Ishikawa (cell line): ENCODE results near the gene C5.

Experiments used
- CEBPB ChIP-seq: IDR thresholded peaks from 2 replicates; pipeline ENCODE4 v1.6.1; 2012
- CREB1 ChIP-seq: IDR thresholded peaks from 2 replicates; pipeline ENCODE4 v1.6.1; 2012; ENCODE audit warnings: low read depth
- EGR1 ChIP-seq: IDR thresholded peaks from 2 replicates; pipeline ENCODE4 v1.6.1; 2012
- EP300 ChIP-seq: IDR thresholded peaks from 2 replicates; pipeline ENCODE4 v1.6.1; 2012; ENCODE audit warnings: borderline replicate concordance
- FOXM1 ChIP-seq: IDR thresholded peaks from 2 replicates; pipeline ENCODE4 v1.6.1; 2012; ENCODE audit warnings: low read depth, borderline replicate concordance
- MAX ChIP-seq: IDR thresholded peaks from 2 replicates; pipeline ENCODE4 v1.6.1; 2012
- NFIC ChIP-seq: IDR thresholded peaks from 2 replicates; pipeline ENCODE4 v1.6.1; 2012
- RAD21 ChIP-seq: IDR thresholded peaks from 2 replicates; pipeline ENCODE4 v1.6.1; 2012; ENCODE audit warnings: low read depth
- REST ChIP-seq: IDR thresholded peaks from 2 replicates; pipeline ENCODE4 v1.6.1; 2012; ENCODE audit warnings: low read depth, mild to moderate bottlenecking
- TAF1 ChIP-seq: IDR thresholded peaks from 2 replicates; pipeline ENCODE4 v1.6.1; 2012; ENCODE audit warnings: low read depth, mild to moderate bottlenecking
- TCF12 ChIP-seq: IDR thresholded peaks from 2 replicates; pipeline ENCODE4 v1.6.1; 2012; ENCODE audit warnings: low read depth
- TEAD4 ChIP-seq: IDR thresholded peaks from 2 replicates; pipeline ENCODE4 v1.6.1; 2012
- USF1 ChIP-seq: IDR thresholded peaks from 2 replicates; pipeline ENCODE4 v1.6.1; 2012
- YY1 ChIP-seq: IDR thresholded peaks from 2 replicates; pipeline ENCODE4 v1.6.1; 2012; ENCODE audit warnings: low read depth
- ZBTB7A ChIP-seq: IDR thresholded peaks from 2 replicates; pipeline ENCODE4 v1.6.1; 2012; ENCODE audit warnings: low read depth

The C5 gene

GRCh38 chr9:121067640-121068039, 17.6 kb upstream of the C5 start:
- no peak for TF ChIP-seq ZBTB7A
- no peak for TF ChIP-seq REST
- TF ChIP-seq RAD21: no peak
- TF ChIP-seq NFIC: no peak
- no peak for TF ChIP-seq TCF12
- no peak for TF ChIP-seq EP300
- no peak for TF ChIP-seq EGR1
- TF ChIP-seq CREB1: no peak
- TF ChIP-seq MAX: no peak
- no peak for TF ChIP-seq CEBPB
- TF ChIP-seq YY1: no peak
- TF ChIP-seq USF1: no peak
- no peak for TF ChIP-seq TAF1
- TF ChIP-seq TEAD4: no peak
- TF ChIP-seq FOXM1: no peak

GRCh38 chr9:121066850-121067249, 16.8 kb upstream of the C5 start:
- TF ChIP-seq EP300: no peak
- no peak for TF ChIP-seq REST

GRCh38 chr9:121059998-121060636, 10.0 kb upstream of the C5 start:
- no peak for TF ChIP-seq EGR1
- no peak for TF ChIP-seq TEAD4
- no peak for TF ChIP-seq USF1
- no peak for TF ChIP-seq YY1
- TF ChIP-seq CREB1: no peak
- TF ChIP-seq RAD21: peak; percentile 64

GRCh38 chr9:121059513-121059912, 9.4 kb upstream of the C5 start:
- TF ChIP-seq TEAD4 (no peak), EP300 (no peak)

- TF ChIP-seq TAF1: no peak
- TF ChIP-seq MAX: no peak
- no peak for TF ChIP-seq FOXM1
- no peak for TF ChIP-seq TCF12
- no peak for TF ChIP-seq YY1
- TF ChIP-seq RAD21: no peak
- no peak for TF ChIP-seq EGR1
- TF ChIP-seq TEAD4: no peak
- no peak for TF ChIP-seq REST
- no peak for TF ChIP-seq EP300
- TF ChIP-seq CEBPB: no peak
- TF ChIP-seq NFIC: no peak
- no peak for TF ChIP-seq USF1
- no peak for TF ChIP-seq ZBTB7A
These were observed 7.7 kb upstream of the C5 start for GRCh38 chr9:121057821-121058220.
